GM23338 (cell line): ENCODE data around the gene CPTP.

Experiments
- CTCF ChIP-seq, 2 experiments: fragments of 200-600 bp in 1 of 2; sonication (generic) in 1 of 2; conservative IDR thresholded peaks; 2 replicates each; pipeline versions ENCODE4 v1.5.1 to v1.6.1; 2016 to 2017; ENCODE audit warnings: antibody characterized with exemption in 2 of 2, low read depth in 2 of 2, mild to moderate bottlenecking in 2 of 2, moderate library complexity in 1 of 2
- EZH2 ChIP-seq: fragments of 200-600 bp; sonication (generic); IDR thresholded peaks from one replicate; pipeline ENCODE4 v1.8.0; 2017; ENCODE audit warnings: antibody characterized with exemption, mild to moderate bottlenecking, low read depth; ENCODE audit not compliant: unreplicated experiment
- EZH2phosphoT487 ChIP-seq: fragments of 200-600 bp; sonication (generic); IDR thresholded peaks from one replicate; pipeline ENCODE4 v1.8.1; 2018; ENCODE audit warnings: antibody characterized with exemption; ENCODE audit not compliant: unreplicated experiment
- TF ChIP-seq, protein P1 (sequence below): IDR thresholded peaks from one replicate; pipeline ENCODE4 v1.6.1; 2018; ENCODE audit warnings: antibody characterized with exemption; ENCODE audit not compliant: unreplicated experiment

DNA sequence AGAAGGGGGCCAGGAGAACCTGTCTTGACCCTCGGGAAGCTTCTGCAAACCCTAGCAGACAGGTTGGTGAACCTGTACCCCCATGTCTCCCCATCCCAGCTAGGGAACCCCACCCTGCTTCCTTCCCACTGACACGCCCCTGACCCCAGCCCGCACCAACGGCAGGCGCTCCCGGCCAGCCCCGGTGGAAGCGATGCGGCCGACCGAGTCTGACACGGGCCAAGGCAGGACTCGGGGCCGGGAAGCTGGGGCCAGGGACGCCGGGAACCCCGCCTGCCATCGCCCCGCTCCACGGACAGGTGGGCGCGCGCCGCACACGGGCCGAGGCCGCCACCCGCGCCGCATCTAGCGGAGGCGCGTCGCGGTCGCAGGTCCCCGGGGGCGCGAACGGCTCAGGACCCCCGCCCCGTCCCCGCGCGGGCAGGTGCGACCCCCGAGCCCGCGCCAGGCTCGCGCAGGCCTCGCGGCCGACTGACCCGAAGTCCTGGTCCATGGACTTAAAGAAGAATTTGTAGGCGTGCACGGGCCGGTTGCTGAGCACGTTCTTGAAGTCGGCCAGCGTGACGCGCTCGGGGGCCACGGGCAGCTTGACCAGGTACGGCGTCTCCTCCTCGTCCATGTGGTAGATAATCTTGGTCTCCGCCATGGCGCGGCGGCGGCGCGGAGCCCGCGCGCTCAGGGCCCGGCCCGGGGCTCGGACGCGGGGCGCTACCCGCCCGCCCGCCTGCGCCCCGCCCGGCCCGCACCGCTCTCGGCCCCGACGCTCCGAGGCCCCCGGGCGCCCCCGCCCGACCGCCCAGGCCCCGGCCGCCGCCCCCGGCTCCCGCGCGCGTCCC is 24.0 kb downstream of the CPTP start:
- TF ChIP-seq CTCF (conservative IDR thresholded peaks at IDR 0.05; ENCODE audit: low read depth in 2 of 2): no peak
- TF ChIP-seq, protein P1, sequence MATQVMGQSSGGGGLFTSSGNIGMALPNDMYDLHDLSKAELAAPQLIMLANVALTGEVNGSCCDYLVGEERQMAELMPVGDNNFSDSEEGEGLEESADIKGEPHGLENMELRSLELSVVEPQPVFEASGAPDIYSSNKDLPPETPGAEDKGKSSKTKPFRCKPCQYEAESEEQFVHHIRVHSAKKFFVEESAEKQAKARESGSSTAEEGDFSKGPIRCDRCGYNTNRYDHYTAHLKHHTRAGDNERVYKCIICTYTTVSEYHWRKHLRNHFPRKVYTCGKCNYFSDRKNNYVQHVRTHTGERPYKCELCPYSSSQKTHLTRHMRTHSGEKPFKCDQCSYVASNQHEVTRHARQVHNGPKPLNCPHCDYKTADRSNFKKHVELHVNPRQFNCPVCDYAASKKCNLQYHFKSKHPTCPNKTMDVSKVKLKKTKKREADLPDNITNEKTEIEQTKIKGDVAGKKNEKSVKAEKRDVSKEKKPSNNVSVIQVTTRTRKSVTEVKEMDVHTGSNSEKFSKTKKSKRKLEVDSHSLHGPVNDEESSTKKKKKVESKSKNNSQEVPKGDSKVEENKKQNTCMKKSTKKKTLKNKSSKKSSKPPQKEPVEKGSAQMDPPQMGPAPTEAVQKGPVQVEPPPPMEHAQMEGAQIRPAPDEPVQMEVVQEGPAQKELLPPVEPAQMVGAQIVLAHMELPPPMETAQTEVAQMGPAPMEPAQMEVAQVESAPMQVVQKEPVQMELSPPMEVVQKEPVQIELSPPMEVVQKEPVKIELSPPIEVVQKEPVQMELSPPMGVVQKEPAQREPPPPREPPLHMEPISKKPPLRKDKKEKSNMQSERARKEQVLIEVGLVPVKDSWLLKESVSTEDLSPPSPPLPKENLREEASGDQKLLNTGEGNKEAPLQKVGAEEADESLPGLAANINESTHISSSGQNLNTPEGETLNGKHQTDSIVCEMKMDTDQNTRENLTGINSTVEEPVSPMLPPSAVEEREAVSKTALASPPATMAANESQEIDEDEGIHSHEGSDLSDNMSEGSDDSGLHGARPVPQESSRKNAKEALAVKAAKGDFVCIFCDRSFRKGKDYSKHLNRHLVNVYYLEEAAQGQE: no peak
- no peak for TF ChIP-seq EZH2
- TF ChIP-seq EZH2phosphoT487: no peak
